ENCODE results near the gene PROSER2. TPM values are rescaled to one million over a fixed set of nuclear protein-coding genes. Genes with fewer than 3 reads are reported as not detected.

PROSER2 gene
- total RNA-seq, 2 donors from 2014 or later, result 6.2 to 9.5 TPM

- no peaks in the 10 kb centered on the region for H3K9me3 ChIP-seq
- DNase-seq (ENCODE audit: low spot score) (no peak), ATAC-seq (ENCODE audit: insufficient number of reproducible peaks, low FRiP score, low read depth) (no peak)
- H3K27ac ChIP-seq, result no peak overlapping the region
- TF ChIP-seq CTCF (IDR thresholded peaks at IDR 0.05), result no peak
- no peaks in the 10 kb centered on the region for H3K4me1 ChIP-seq (ENCODE audit: control insufficient read depth in 1 of 2, low read depth in 2 of 2)
- no peak overlapping the region for H3K4me3 ChIP-seq
- no peaks in the 10 kb centered on the region for H3K36me3 ChIP-seq
- no peaks in the 10 kb centered on the region for H3K27me3 ChIP-seq (replicated peaks; ENCODE audit: insufficient read depth)
Observed at GRCh38 chr10:11827414-11827813, 4.3 kb downstream of the PROSER2 start.

GRCh38 chr10:11828682-11829284 lies 5.6 kb downstream of the PROSER2 start:
- no peak overlapping the region for H3K4me3 ChIP-seq
- TF ChIP-seq CTCF (IDR thresholded peaks at IDR 0.05), result no peak
- H3K27me3 ChIP-seq (replicated peaks; ENCODE audit: insufficient read depth), result no peaks in the 10 kb centered on the region
- H3K4me1 ChIP-seq (ENCODE audit: control insufficient read depth in 1 of 2, low read depth in 2 of 2), result no peaks in the 10 kb centered on the region
- ATAC-seq (ENCODE audit: insufficient number of reproducible peaks, low FRiP score, low read depth) (no peak), DNase-seq (ENCODE audit: low spot score) (no peak)
- H3K36me3 ChIP-seq, result no peaks in the 10 kb centered on the region
- H3K9me3 ChIP-seq, result no peaks in the 10 kb centered on the region
- no peak overlapping the region for H3K27ac ChIP-seq

- no peaks in the 10 kb centered on the region for H3K9me3 ChIP-seq
Observed at GRCh38 chr10:11830836-11831519, 7.8 kb downstream of the PROSER2 start.

GRCh38 chr10:11831520-11831951 lies 8.4 kb downstream of the PROSER2 start:
- DNase-seq (ENCODE audit: low spot score) (no peak), ATAC-seq (ENCODE audit: insufficient number of reproducible peaks, low FRiP score, low read depth) (no peak)
- Histone ChIP-seq H3K36me3 (no peaks in the 10 kb centered on the region), H3K27me3 (replicated peaks; ENCODE audit: insufficient read depth) (no peaks in the 10 kb centered on the region), H3K27ac (no peak overlapping the region), H3K4me3 (no peak overlapping the region), H3K4me1 (ENCODE audit: control insufficient read depth in 1 of 2, low read depth in 2 of 2) (no peaks in the 10 kb centered on the region), H3K9me3 (no peaks in the 10 kb centered on the region)
- TF ChIP-seq CTCF (IDR thresholded peaks at IDR 0.05), result no peak

More at GRCh38 chr10:11830836-11831519, 7.8 kb downstream of the PROSER2 start:
- Histone ChIP-seq H3K27me3 (replicated peaks; ENCODE audit: insufficient read depth) (no peaks in the 10 kb centered on the region), H3K4me3 (no peak overlapping the region), H3K4me1 (ENCODE audit: control insufficient read depth in 1 of 2, low read depth in 2 of 2) (no peaks in the 10 kb centered on the region), H3K36me3 (no peaks in the 10 kb centered on the region), H3K27ac (no peak overlapping the region)
- TF ChIP-seq CTCF (IDR thresholded peaks at IDR 0.05), result no peak
- no peak for ATAC-seq (ENCODE audit: insufficient number of reproducible peaks, low FRiP score, low read depth)
- no peak for DNase-seq (ENCODE audit: low spot score)

GRCh38 chr10:11832042-11832441 lies 8.9 kb downstream of the PROSER2 start:
- DNase-seq (ENCODE audit: low spot score) (no peak), ATAC-seq (ENCODE audit: insufficient number of reproducible peaks, low FRiP score, low read depth) (no peak)

More at GRCh38 chr10:11832042-11832441, 8.9 kb downstream of the PROSER2 start:
- Histone ChIP-seq H3K36me3 (no peaks in the 10 kb centered on the region), H3K4me1 (ENCODE audit: control insufficient read depth in 1 of 2, low read depth in 2 of 2) (no peaks in the 10 kb centered on the region), H3K9me3 (no peaks in the 10 kb centered on the region), H3K4me3 (no peak overlapping the region), H3K27ac (no peak overlapping the region), H3K27me3 (replicated peaks; ENCODE audit: insufficient read depth) (no peaks in the 10 kb centered on the region)
- TF ChIP-seq CTCF (IDR thresholded peaks at IDR 0.05), result no peak
